ENCODE measurements around the gene CD52. TPM values are rescaled to one million over a fixed set of nuclear protein-coding genes. Genes with fewer than 3 reads are reported as not detected.

The CD52 gene
- total RNA-seq, 1 experiment from 2014 or later = 2.0 TPM

- CTCF ChIA-PET = interaction anchor here (2.2 to 4.4 kb wide), 2 partner anchors 39 to 68 kb away, joined by 9 to 47 read pairs; no protein-coding TSS in a partner anchor
- Histone ChIP-seq H3K4me3 (replicated peaks in 1 of 2; ENCODE audit: low read depth in 1 of 2, low read length in 2 of 2) (no peak overlapping the region), H3K9me2 (ENCODE audit: insufficient read depth) (no peaks in the 10 kb centered on the region), H3K4me1 (ENCODE audit: control insufficient read depth in 1 of 2, insufficient read depth in 2 of 2, low read length in 2 of 2) (peaks cover 3 to 5% of the 10 kb centered on the region in 2 experiments; a peak in 3 of 4 replicates), H2AFZ (ENCODE audit: low read depth, low read length, poor library complexity, severe bottlenecking) (no peak overlapping the region), H4K20me1 (ENCODE audit: insufficient read depth) (no peaks in the 10 kb centered on the region), H3K79me2 (ENCODE audit: insufficient read depth, low read length) (no peaks in the 10 kb centered on the region), H3K4me2 (ENCODE audit: low read length) (no peak overlapping the region), H3K36me3 (ENCODE audit: control insufficient read depth in 1 of 2, insufficient read depth in 2 of 2, low read length in 2 of 2) (peaks cover 0 to 10% of the 10 kb centered on the region in 2 experiments; a peak in 2 of 4 replicates), H3K9me3 (ENCODE audit: control insufficient read depth in 1 of 2, insufficient read depth in 1 of 2, low read depth in 1 of 2, low read length in 2 of 2) (no peaks in the 10 kb centered on the region), H3K27ac (ENCODE audit: low read depth, low read length) (no peak overlapping the region), H3K9ac (ENCODE audit: low read length) (no peak overlapping the region), H3K27me3 (ENCODE audit: insufficient read depth, low read length) (no peaks in the 10 kb centered on the region)
- DNase-seq (ENCODE audit: low read depth, low spot score) (no peak), ATAC-seq (no peak)
- intact Hi-C loops (cut with micrococcal nuclease) = loop anchor here (5.0 kb wide), 1 partner anchor 156 kb away; the partner anchor contains the start of genes C1orf232 and ZNF593
- POLR2A ChIA-PET = interaction anchor here (1.3 kb wide), 1 partner anchor 39 kb away, joined by 4 read pairs; no protein-coding TSS in a partner anchor
- no peak for TF ChIP-seq TCF7L2 (IDR thresholded peaks at IDR 0.05; ENCODE audit: borderline replicate concordance, extremely low read depth, insufficient read depth, insufficient read length)
- no peak for TF ChIP-seq EZH2 (IDR thresholded peaks at IDR 0.05)
- TF ChIP-seq CTCF (IDR thresholded peaks at IDR 0.05 in 2 of 3, conservative IDR thresholded peaks at IDR 0.05 in 1 of 3; ENCODE audit: borderline replicate concordance in 1 of 3, insufficient read depth in 1 of 3, low read depth in 2 of 3, low read length in 2 of 3) = no peak
- TF ChIP-seq MAX (IDR thresholded peaks at IDR 0.05) = no peak
- no peak for TF ChIP-seq ZFX (IDR thresholded peaks at IDR 0.05)
- no peak for TF ChIP-seq REST (IDR thresholded peaks at IDR 0.05; ENCODE audit: low read depth)
- no peak for TF ChIP-seq CEBPB (IDR thresholded peaks at IDR 0.05; ENCODE audit: low read depth)
- no peak for TF ChIP-seq POLR2AphosphoS5 (IDR thresholded peaks at IDR 0.05; ENCODE audit: low read depth, low read length)
- no peak for TF ChIP-seq EGR1 (IDR thresholded peaks at IDR 0.05; ENCODE audit: low read depth)
- no peak for TF ChIP-seq ZNF274 (IDR thresholded peaks at IDR 0.05; ENCODE audit: low read depth, low read length)
- RAD21 ChIA-PET (ENCODE audit: low non-redundant PET in 1 of 2, low total read pairs in 2 of 2, uncharacterized antibody in 2 of 2, unreplicated experiment in 2 of 2) = interaction anchor here in 1 of 2 experiments (0.7 kb wide), 1 partner anchor 465 kb away, joined by 3 read pairs; no protein-coding TSS in a partner anchor
- BruUV-seq (replicated peaks) = no TSS peak
These were observed 5.6 kb downstream of the CD52 start for GRCh38 chr1:26323382-26323781.
